Esophagus squamous epithelium (tissue), 4 donors: Measurements from ENCODE around the gene ZNF143.

Experiments used
- POLR2A ChIP-seq, 4 donors: fragments of 450-650 bp; IDR thresholded peaks; one replicate each; pipeline ENCODE4 v1.6.1; 2017; ENCODE audit warnings: antibody characterized with exemption in 4 of 4, mild to moderate bottlenecking in 4 of 4, moderate library complexity in 3 of 4
- TF ChIP-seq, protein P1 (sequence below), 6 experiments: fragments of 450-650 bp in 4 of 6; fragments of 200-600 bp in 2 of 6; sonication (generic) in 2 of 6; IDR thresholded peaks; one replicate each; pipeline ENCODE4 v1.5.1; 2016 to 2019; ENCODE audit warnings: antibody characterized with exemption in 6 of 6, mild to moderate bottlenecking in 4 of 6, moderate library complexity in 4 of 6

DNA sequence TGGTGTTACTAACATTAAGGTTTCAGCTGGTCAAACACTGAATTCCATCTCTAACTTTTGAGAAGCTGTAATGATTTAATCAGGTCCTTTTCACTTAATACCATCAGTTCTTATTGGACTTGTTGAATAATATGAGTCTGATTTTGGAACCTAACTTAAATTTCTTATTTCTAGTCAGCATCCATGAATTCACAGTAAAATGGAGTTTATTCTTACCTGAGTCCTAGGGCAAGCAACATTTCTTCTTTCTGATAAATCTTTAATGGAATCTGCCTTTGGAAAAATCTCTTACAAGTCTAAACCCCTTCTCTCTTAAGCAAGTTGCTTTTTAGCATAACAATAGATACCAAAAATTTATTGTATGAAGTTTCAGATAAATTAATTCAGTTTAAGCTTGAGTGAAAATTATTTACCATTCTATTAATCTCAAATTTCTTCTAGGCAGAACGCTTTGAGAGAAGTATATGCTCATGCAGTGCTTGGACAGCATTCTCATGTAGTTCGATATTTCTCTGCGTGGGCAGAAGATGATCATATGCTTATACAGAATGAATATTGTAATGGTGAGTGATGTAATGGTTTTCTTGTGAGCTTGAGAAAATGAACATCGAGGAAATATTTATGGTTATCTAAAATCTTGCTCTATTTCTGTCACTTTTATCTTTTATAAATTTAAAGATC, 116.0 kb downstream of the ZNF143 start:
- TF ChIP-seq, protein P1, sequence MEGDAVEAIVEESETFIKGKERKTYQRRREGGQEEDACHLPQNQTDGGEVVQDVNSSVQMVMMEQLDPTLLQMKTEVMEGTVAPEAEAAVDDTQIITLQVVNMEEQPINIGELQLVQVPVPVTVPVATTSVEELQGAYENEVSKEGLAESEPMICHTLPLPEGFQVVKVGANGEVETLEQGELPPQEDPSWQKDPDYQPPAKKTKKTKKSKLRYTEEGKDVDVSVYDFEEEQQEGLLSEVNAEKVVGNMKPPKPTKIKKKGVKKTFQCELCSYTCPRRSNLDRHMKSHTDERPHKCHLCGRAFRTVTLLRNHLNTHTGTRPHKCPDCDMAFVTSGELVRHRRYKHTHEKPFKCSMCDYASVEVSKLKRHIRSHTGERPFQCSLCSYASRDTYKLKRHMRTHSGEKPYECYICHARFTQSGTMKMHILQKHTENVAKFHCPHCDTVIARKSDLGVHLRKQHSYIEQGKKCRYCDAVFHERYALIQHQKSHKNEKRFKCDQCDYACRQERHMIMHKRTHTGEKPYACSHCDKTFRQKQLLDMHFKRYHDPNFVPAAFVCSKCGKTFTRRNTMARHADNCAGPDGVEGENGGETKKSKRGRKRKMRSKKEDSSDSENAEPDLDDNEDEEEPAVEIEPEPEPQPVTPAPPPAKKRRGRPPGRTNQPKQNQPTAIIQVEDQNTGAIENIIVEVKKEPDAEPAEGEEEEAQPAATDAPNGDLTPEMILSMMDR (IDR thresholded peaks at IDR 0.05) = no peak
- TF ChIP-seq POLR2A (IDR thresholded peaks at IDR 0.05) = no peak
